ENCODE data around the gene PIM1. TPM values are rescaled to one million over a fixed set of nuclear protein-coding genes. Genes with fewer than 3 reads are reported as not detected.

Gene PIM1
- total RNA-seq, 1 experiment from 2014 or later: 18.6 TPM

- intact Hi-C loops (cut with micrococcal nuclease; ENCODE audit: unreplicated experiment): loop anchor here (1.0 to 10.0 kb wide), 8 partner anchors 35 to 406 kb away; no protein-coding TSS in a partner anchor
- Mint-ChIP-seq H3K36me3 (ENCODE audit: insufficient read depth, unreplicated experiment) (peaks cover 76% of the 10 kb centered on the region), H3K27ac (ENCODE audit: unreplicated experiment) (peak overlapping the region; percentile 75), H3K4me1 (ENCODE audit: low read depth, unreplicated experiment) (peaks cover 23% of the 10 kb centered on the region), H3K4me3 (ENCODE audit: low read depth, unreplicated experiment) (peak overlapping the region; percentile 96), H3K27me3 (ENCODE audit: unreplicated experiment) (no peaks in the 10 kb centered on the region), H3K9me3 (ENCODE audit: low read depth, unreplicated experiment) (no peaks in the 10 kb centered on the region)
- TSS peak; percentile 33 for BruUV-seq (replicated peaks)
- CTCF ChIA-PET: interaction anchor here (0.6 to 4.7 kb wide), 14 partner anchors 34 to 195 kb away, joined by 3 to 58 read pairs (median 6); no protein-coding TSS in a partner anchor
- peak; percentile 95 for DNase-seq
- TF ChIP-seq, protein P1, sequence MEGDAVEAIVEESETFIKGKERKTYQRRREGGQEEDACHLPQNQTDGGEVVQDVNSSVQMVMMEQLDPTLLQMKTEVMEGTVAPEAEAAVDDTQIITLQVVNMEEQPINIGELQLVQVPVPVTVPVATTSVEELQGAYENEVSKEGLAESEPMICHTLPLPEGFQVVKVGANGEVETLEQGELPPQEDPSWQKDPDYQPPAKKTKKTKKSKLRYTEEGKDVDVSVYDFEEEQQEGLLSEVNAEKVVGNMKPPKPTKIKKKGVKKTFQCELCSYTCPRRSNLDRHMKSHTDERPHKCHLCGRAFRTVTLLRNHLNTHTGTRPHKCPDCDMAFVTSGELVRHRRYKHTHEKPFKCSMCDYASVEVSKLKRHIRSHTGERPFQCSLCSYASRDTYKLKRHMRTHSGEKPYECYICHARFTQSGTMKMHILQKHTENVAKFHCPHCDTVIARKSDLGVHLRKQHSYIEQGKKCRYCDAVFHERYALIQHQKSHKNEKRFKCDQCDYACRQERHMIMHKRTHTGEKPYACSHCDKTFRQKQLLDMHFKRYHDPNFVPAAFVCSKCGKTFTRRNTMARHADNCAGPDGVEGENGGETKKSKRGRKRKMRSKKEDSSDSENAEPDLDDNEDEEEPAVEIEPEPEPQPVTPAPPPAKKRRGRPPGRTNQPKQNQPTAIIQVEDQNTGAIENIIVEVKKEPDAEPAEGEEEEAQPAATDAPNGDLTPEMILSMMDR (IDR thresholded peaks at IDR 0.05; ENCODE audit: unreplicated experiment): peak; percentile 87
These were observed 2.2 kb downstream of the PIM1 start for GRCh38 chr6:37171970-37172812.

DNA sequence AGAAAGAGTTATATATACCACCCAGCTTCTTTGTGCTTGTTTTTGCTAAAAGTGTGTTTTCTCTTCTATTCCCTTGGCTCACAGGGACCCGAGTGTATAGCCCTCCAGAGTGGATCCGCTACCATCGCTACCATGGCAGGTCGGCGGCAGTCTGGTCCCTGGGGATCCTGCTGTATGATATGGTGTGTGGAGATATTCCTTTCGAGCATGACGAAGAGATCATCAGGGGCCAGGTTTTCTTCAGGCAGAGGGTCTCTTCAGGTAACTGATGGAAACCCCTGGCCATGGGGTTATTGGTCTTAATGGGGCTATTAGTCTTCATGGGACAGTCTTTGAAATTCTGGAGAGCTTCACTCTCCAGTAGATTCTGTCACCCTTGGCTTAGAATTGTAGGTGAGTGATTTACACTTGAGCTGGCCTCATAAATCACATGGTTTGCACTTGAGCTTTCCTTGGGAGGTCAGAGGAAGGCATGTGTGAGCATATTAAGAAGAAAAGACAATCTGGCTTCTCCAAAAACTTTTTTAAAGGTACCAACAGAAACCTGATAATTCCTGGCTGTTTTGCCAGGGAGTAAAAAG is 3.0 kb downstream of the PIM1 start:
- Mint-ChIP-seq H3K4me1 (ENCODE audit: low read depth, unreplicated experiment) (peaks cover 23% of the 10 kb centered on the region), H3K27me3 (ENCODE audit: unreplicated experiment) (no peaks in the 10 kb centered on the region), H3K36me3 (ENCODE audit: insufficient read depth, unreplicated experiment) (peaks cover 76% of the 10 kb centered on the region), H3K4me3 (ENCODE audit: low read depth, unreplicated experiment) (no peak overlapping the region), H3K27ac (ENCODE audit: unreplicated experiment) (no peak overlapping the region), H3K9me3 (ENCODE audit: low read depth, unreplicated experiment) (no peaks in the 10 kb centered on the region)
- intact Hi-C loops (cut with micrococcal nuclease; ENCODE audit: unreplicated experiment): loop anchor here (1.0 to 10.0 kb wide), 8 partner anchors 35 to 407 kb away; no protein-coding TSS in a partner anchor
- no TSS peak for BruUV-seq (replicated peaks)
- TF ChIP-seq, protein P1 (IDR thresholded peaks at IDR 0.05; ENCODE audit: unreplicated experiment): no peak
- DNase-seq: no peak
- CTCF ChIA-PET: interaction anchor here (0.6 to 4.7 kb wide), 11 partner anchors 36 to 196 kb away, joined by 3 to 58 read pairs (median 16); no protein-coding TSS in a partner anchor

GRCh38 chr6:37173493-37174195 is 3.7 kb downstream of the PIM1 start:
- intact Hi-C loops (cut with micrococcal nuclease; ENCODE audit: unreplicated experiment): loop anchor here (2.0 to 10.0 kb wide), 3 partner anchors 36 to 259 kb away; no protein-coding TSS in a partner anchor
- Mint-ChIP-seq H3K27me3 (ENCODE audit: unreplicated experiment) (no peaks in the 10 kb centered on the region), H3K27ac (ENCODE audit: unreplicated experiment) (no peak overlapping the region), H3K36me3 (ENCODE audit: insufficient read depth, unreplicated experiment) (peaks cover 76% of the 10 kb centered on the region), H3K4me3 (ENCODE audit: low read depth, unreplicated experiment) (no peak overlapping the region), H3K9me3 (ENCODE audit: low read depth, unreplicated experiment) (no peaks in the 10 kb centered on the region), H3K4me1 (ENCODE audit: low read depth, unreplicated experiment) (peaks cover 20% of the 10 kb centered on the region)
- no TSS peak for BruUV-seq (replicated peaks)
- CTCF ChIA-PET: interaction anchor here (3.1 to 4.5 kb wide), 2 partner anchors 122 to 149 kb away, joined by 27 to 43 read pairs; no protein-coding TSS in a partner anchor
- DNase-seq: no peak
- TF ChIP-seq, protein P1 (IDR thresholded peaks at IDR 0.05; ENCODE audit: unreplicated experiment): no peak

GRCh38 chr6:37174196-37174514 is 4.2 kb downstream of the PIM1 start:
- no TSS peak for BruUV-seq (replicated peaks)
- Mint-ChIP-seq H3K36me3 (ENCODE audit: insufficient read depth, unreplicated experiment) (peaks cover 72% of the 10 kb centered on the region), H3K4me1 (ENCODE audit: low read depth, unreplicated experiment) (peaks cover 15% of the 10 kb centered on the region), H3K4me3 (ENCODE audit: low read depth, unreplicated experiment) (no peak overlapping the region), H3K27ac (ENCODE audit: unreplicated experiment) (no peak overlapping the region), H3K27me3 (ENCODE audit: unreplicated experiment) (no peaks in the 10 kb centered on the region), H3K9me3 (ENCODE audit: low read depth, unreplicated experiment) (no peaks in the 10 kb centered on the region)
- no peak for DNase-seq
- TF ChIP-seq, protein P1 (IDR thresholded peaks at IDR 0.05; ENCODE audit: unreplicated experiment): no peak
- intact Hi-C loops (cut with micrococcal nuclease; ENCODE audit: unreplicated experiment): loop anchor here (5.0 to 10.0 kb wide), 2 partner anchors 37 to 259 kb away; no protein-coding TSS in a partner anchor
- CTCF ChIA-PET: interaction anchor here (4.5 kb wide), 1 partner anchor 123 kb away, joined by 43 read pairs; no protein-coding TSS in a partner anchor
